HepG2 (cell line): ENCODE data around the gene CDK12. TPM values are rescaled to one million over a fixed set of nuclear protein-coding genes. Genes with fewer than 3 reads are reported as not detected.

ENCODE experiments used
- CENPBD1 ChIP-seq: sonication (generic); formaldehyde crosslinking; IDR thresholded peaks from 2 replicates; pipeline ENCODE4 v1.8.0; 2022; ENCODE audit warnings: missing genetic modification reagents, low read depth, mild to moderate bottlenecking, borderline replicate concordance
- GATAD1 ChIP-seq: IDR thresholded peaks from 2 replicates; pipeline ENCODE4 v1.6.1; 2016; ENCODE audit warnings: missing genetic modification reagents, missing compliant biosample characterization
- GRHL1 ChIP-seq: sonication (generic); formaldehyde crosslinking; conservative IDR thresholded peaks from 2 replicates; pipeline ENCODE4 v1.8.0; 2022; ENCODE audit warnings: missing genetic modification reagents
- HBP1 ChIP-seq: IDR thresholded peaks from 2 replicates; pipeline ENCODE4 v1.6.1; 2016; ENCODE audit warnings: low read depth, control low read depth
- HMGXB3 ChIP-seq: sonication (generic); formaldehyde crosslinking; IDR thresholded peaks from 2 replicates; pipeline ENCODE4 v1.4.0; 2020; ENCODE audit warnings: missing genetic modification reagents, borderline replicate concordance
- IKZF4 ChIP-seq: sonication (generic); formaldehyde crosslinking; IDR thresholded peaks from 2 replicates; pipeline ENCODE4 v1.5.1; 2020; ENCODE audit warnings: borderline replicate concordance, mild to moderate bottlenecking, low read depth, missing genetic modification reagents; ENCODE audit errors: not compliant biosample characterization
- MAFK ChIP-seq, 2 experiments: IDR thresholded peaks in 1 of 2; conservative IDR thresholded peaks in 1 of 2; 2 replicates each; pipeline ENCODE4 v1.6.1; 2011; ENCODE audit warnings: improper control_type of control experiment in 2 of 2, low read length in 2 of 2
- MTA3 ChIP-seq: sonication (generic); formaldehyde crosslinking; IDR thresholded peaks from 2 replicates; pipeline ENCODE4 v1.4.0; 2020; ENCODE audit warnings: missing genetic modification reagents
- RAD51 ChIP-seq: fragments of 450-650 bp; IDR thresholded peaks from 2 replicates; pipeline ENCODE4 v1.6.1; 2016; ENCODE audit warnings: borderline replicate concordance
- ZBTB4 ChIP-seq: sonication (generic); formaldehyde crosslinking; IDR thresholded peaks from 2 replicates; pipeline ENCODE4 v1.4.0; 2020; ENCODE audit warnings: missing genetic modification reagents, mild to moderate bottlenecking, borderline replicate concordance
- ZNF124 ChIP-seq: sonication (generic); formaldehyde crosslinking; IDR thresholded peaks from 2 replicates; pipeline ENCODE4 v1.4.0; 2020; ENCODE audit warnings: missing genetic modification reagents
- ZNF317 ChIP-seq: sonication (generic); formaldehyde crosslinking; IDR thresholded peaks from 2 replicates; pipeline ENCODE4 v1.5.0; 2020; ENCODE audit warnings: mild to moderate bottlenecking, missing genetic modification reagents
- ZNF562 ChIP-seq: sonication (generic); formaldehyde crosslinking; IDR thresholded peaks from 2 replicates; pipeline ENCODE4 v1.8.0; 2022; ENCODE audit warnings: missing genetic modification reagents, borderline replicate concordance
- ZNF605 ChIP-seq: sonication (generic); formaldehyde crosslinking; IDR thresholded peaks from 2 replicates; pipeline ENCODE4 v1.8.0; 2022; ENCODE audit warnings: mild to moderate bottlenecking, missing genetic modification reagents
- ZNF652 ChIP-seq: IDR thresholded peaks from 2 replicates; pipeline ENCODE4 v1.6.1; 2016; ENCODE audit warnings: low read depth, borderline replicate concordance
- ZNF891 ChIP-seq: sonication (generic); formaldehyde crosslinking; IDR thresholded peaks from 2 replicates; pipeline ENCODE4 v1.5.0; 2020; ENCODE audit warnings: mild to moderate bottlenecking, missing genetic modification reagents
- polyA plus RNA-seq, 8 experiments: library from polyadenylated mRNA; depleted of rRNA in 3 of 8; stranded (reverse) in 7 of 8; unstranded in 1 of 8; fragments of >200 nt; fragmentation: Illumina TruSeq in 4 of 8; extraction: Trizol in 4 of 8; gene quantifications; 2 replicates each; pipeline versions ENCODE4 v1.2.1 to v1.2.3, GENCODE V29; 2011 to 2016; ENCODE audit warnings: low read depth in 4 of 8, missing spikeins in 1 of 8, mixed read lengths in 1 of 8; ENCODE audit not compliant: insufficient read depth in 1 of 8
- total RNA-seq, 5 experiments: library from RNA; depleted of rRNA; stranded (reverse); fragments of >200 nt; fragmentation: Illumina TruSeq; extraction: Trizol; gene quantifications; 2 replicates each; pipeline ENCODE4 v1.2.3, GENCODE V29; 2016; ENCODE audit warnings: low read depth in 1 of 5

The CDK12 gene
- total and polyA plus RNA-seq, 2 of the 13 experiments (the other 11 are each of a cell fraction or from before 2014, with no cell fraction given) = 24.0 to 88.6 TPM

- TF ChIP-seq GRHL1 (no peak), ZNF891 (CRISPR knock-in tag) (peak; percentile 38; the same call in 1 of the 2 replicates), GATAD1 (CRISPR knock-in tag) (peak; percentile 94), ZNF605 (0 out of 2 replicates have a peak, but pooled peaks have one; percentile 68), HMGXB3 (CRISPR knock-in tag) (peak; percentile 69; the same call in 1 of the 2 replicates), HBP1 (peak; percentile 87; the same call in 1 of the 2 replicates), ZNF317 (peak; percentile 81; the same call in 1 of the 2 replicates), MTA3 (no peak), MAFK (conservative IDR thresholded peaks at IDR 0.05 in 1 of 2, IDR thresholded peaks at IDR 0.05 in 1 of 2; ENCODE audit: low read length in 2 of 2) (no peak), ZNF652 (CRISPR knock-in tag) (peak; percentile 44; the same call in 1 of the 2 replicates), ZNF124 (CRISPR knock-in tag) (peak; percentile 72; the same call in 1 of the 2 replicates), ZBTB4 (CRISPR knock-in tag) (no peak), CENPBD1 (CRISPR knock-in tag) (no peak), IKZF4 (CRISPR knock-in tag) (peak; percentile 77), RAD51 (no peak), ZNF562 (CRISPR knock-in tag) (no peak)
Observed at GRCh38 chr17:39461113-39461925, at the start of gene CDK12 (continued).
